CD8-positive, alpha-beta memory T cell (primary cell): Measurements from ENCODE around the gene MGAT4C. TPM values are rescaled to one million over a fixed set of nuclear protein-coding genes. Genes with fewer than 3 reads are reported as not detected.

ENCODE experiments used
- CTCF ChIA-PET: fragments of 350-600 bp; sonication (Branson Sonifier 250); formaldehyde crosslinking; loops from one replicate; lab custom pipeline; 2021; ENCODE audit warnings: antibody characterized with exemption; lab: Charles Lee
- POLR2A ChIA-PET: fragments of 350-600 bp; sonication (Branson Sonifier 250); formaldehyde crosslinking; loops from one replicate; lab custom pipeline; 2021; ENCODE audit warnings: antibody characterized with exemption; lab: Charles Lee
- DNase-seq, 5 donors: peaks; one replicate each; pipeline versions ENCODE4 v3.0.0 to v3.0.0-alpha.2; 2020 to 2022; ENCODE audit warnings: mixed read lengths in 1 of 5
- H3K27ac ChIP-seq: one replicate; pipeline ENCODE4 v1.7.0; 2013; ENCODE audit warnings: low read depth, mild to moderate bottlenecking, low read length, moderate library complexity
- H3K27me3 ChIP-seq: 2 replicates; pipeline ENCODE4 v1.7.0; 2013; ENCODE audit warnings: low read length, mild to moderate bottlenecking; ENCODE audit not compliant: insufficient read depth, poor library complexity, severe bottlenecking
- H3K36me3 ChIP-seq: 2 replicates; pipeline ENCODE4 v1.7.0; 2013; ENCODE audit warnings: mild to moderate bottlenecking, low read length, moderate library complexity; ENCODE audit not compliant: insufficient read depth
- H3K4me1 ChIP-seq: 2 replicates; pipeline ENCODE4 v1.7.0; 2013; ENCODE audit warnings: mild to moderate bottlenecking, low read length, moderate library complexity; ENCODE audit not compliant: insufficient read depth
- H3K4me3 ChIP-seq: 2 replicates; pipeline ENCODE4 v1.7.0; 2013; ENCODE audit warnings: mild to moderate bottlenecking, low read length
- H3K9me3 ChIP-seq: 2 replicates; pipeline ENCODE4 v1.7.0; 2013; ENCODE audit warnings: mild to moderate bottlenecking, low read length
- H3K27ac Mint-ChIP-seq, 8 donors: one replicate each; pipeline ENCODE4 v1.8.0; 2020 to 2021; ENCODE audit warnings: mixed read lengths in 8 of 8, mild to moderate bottlenecking in 6 of 8, inconsistent platforms in 3 of 8, moderate library complexity in 3 of 8
- H3K27me3 Mint-ChIP-seq, 2 donors: one replicate each; pipeline ENCODE4 v1.8.0; 2020 to 2021; ENCODE audit warnings: mixed read lengths in 2 of 2, mild to moderate bottlenecking in 1 of 2, moderate library complexity in 1 of 2
- H3K36me3 Mint-ChIP-seq, 3 donors: one replicate each; pipeline ENCODE4 v1.8.0; 2020 to 2021; ENCODE audit warnings: mixed read lengths in 3 of 3, inconsistent platforms in 1 of 3, mild to moderate bottlenecking in 1 of 3
- H3K4me1 Mint-ChIP-seq, 3 donors: one replicate each; pipeline ENCODE4 v1.8.0; 2020 to 2021; ENCODE audit warnings: mixed read lengths in 3 of 3, inconsistent platforms in 1 of 3, mild to moderate bottlenecking in 1 of 3
- H3K4me3 Mint-ChIP-seq, 7 donors: one replicate each; pipeline ENCODE4 v1.8.0; 2020 to 2021; ENCODE audit warnings: mixed read lengths in 7 of 7, mild to moderate bottlenecking in 6 of 7, moderate library complexity in 4 of 7, inconsistent platforms in 2 of 7
- H3K9me3 Mint-ChIP-seq, 5 donors: one replicate each; pipeline ENCODE4 v1.8.0; 2020 to 2022; ENCODE audit warnings: mixed read lengths in 5 of 5, mild to moderate bottlenecking in 3 of 5, moderate library complexity in 2 of 5, inconsistent platforms in 1 of 5
- polyA plus RNA-seq: library from polyadenylated mRNA; unstranded; fragments of 300-500 nt; fragmentation: Illumina TruSeq; gene quantifications from one replicate; pipeline ENCODE4 v1.2.3, GENCODE V29; 2021
- total RNA-seq, 2 experiments: library from RNA; stranded (reverse); gene quantifications; one replicate each; pipeline ENCODE4 v1.2.3, GENCODE V29; 2021

The MGAT4C gene
- total and polyA plus RNA-seq, 3 experiments from 2014 or later: not detected

DNA sequence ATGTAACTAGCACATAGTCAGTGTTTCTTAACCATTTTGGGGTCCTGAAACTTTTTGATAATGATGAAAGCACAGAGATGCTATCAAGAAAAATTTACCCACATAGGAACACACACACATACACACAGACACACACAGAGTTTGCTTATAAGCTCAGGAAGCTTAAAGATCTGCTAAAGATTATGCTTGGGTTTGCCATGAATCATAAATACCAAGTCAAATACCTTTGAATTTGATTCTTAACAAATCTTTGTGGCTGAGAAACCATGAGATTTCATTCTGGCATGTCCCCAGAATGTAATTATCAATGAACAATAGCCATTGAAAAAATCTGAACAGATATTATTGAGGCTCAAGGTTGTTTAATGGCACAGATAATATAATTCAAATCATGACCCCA is 292.9 kb downstream of the MGAT4C start:
- no peak overlapping the region for H3K4me3 ChIP-seq
- Mint-ChIP-seq H3K36me3 (no peaks in the 10 kb centered on the region), H3K27ac (no peak overlapping the region), H3K4me3 (no peak overlapping the region), H3K9me3 (peaks cover 0 to 10% (median 2%) of the 10 kb centered on the region in 5 donors), H3K4me1 (no peaks in the 10 kb centered on the region), H3K27me3 (no peaks in the 10 kb centered on the region)
- no peaks in the 10 kb centered on the region for H3K27me3 ChIP-seq
- H3K36me3 ChIP-seq: no peaks in the 10 kb centered on the region
- POLR2A ChIA-PET: no interaction called here
- DNase-seq: no peak
- CTCF ChIA-PET: no interaction called here
- no peak overlapping the region for H3K27ac ChIP-seq
- no peaks in the 10 kb centered on the region for H3K9me3 ChIP-seq
- no peaks in the 10 kb centered on the region for H3K4me1 ChIP-seq

DNA sequence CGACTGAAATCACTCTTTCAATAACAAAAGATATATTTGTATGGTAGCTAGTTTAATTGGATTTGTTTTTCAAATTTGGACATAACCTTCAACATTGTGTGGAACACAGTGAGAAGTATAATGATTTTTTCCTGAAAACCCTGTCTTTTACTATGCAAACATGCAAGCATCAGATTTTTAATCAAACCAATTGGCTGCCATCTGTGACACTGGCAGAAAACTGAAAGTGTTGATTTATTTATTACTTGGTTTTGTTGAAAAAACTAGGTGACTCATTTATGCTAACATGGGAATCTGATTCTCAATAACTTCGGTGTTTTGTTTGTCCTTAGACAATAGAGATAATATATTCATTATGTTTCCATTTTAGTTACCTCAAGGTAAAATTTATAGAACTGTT is 300.1 kb downstream of the MGAT4C start:
- Mint-ChIP-seq H3K9me3 (peaks cover 0 to 13% (median 2%) of the 10 kb centered on the region in 5 donors), H3K27me3 (no peaks in the 10 kb centered on the region), H3K27ac (no peak overlapping the region), H3K36me3 (no peaks in the 10 kb centered on the region), H3K4me1 (no peaks in the 10 kb centered on the region), H3K4me3 (no peak overlapping the region)
- Histone ChIP-seq H3K4me1 (no peaks in the 10 kb centered on the region), H3K9me3 (no peaks in the 10 kb centered on the region), H3K27me3 (no peaks in the 10 kb centered on the region), H3K36me3 (no peaks in the 10 kb centered on the region), H3K4me3 (no peak overlapping the region), H3K27ac (no peak overlapping the region)
- DNase-seq: no peak
- ChIA-PET CTCF (no interaction called here), POLR2A (no interaction called here)

DNA sequence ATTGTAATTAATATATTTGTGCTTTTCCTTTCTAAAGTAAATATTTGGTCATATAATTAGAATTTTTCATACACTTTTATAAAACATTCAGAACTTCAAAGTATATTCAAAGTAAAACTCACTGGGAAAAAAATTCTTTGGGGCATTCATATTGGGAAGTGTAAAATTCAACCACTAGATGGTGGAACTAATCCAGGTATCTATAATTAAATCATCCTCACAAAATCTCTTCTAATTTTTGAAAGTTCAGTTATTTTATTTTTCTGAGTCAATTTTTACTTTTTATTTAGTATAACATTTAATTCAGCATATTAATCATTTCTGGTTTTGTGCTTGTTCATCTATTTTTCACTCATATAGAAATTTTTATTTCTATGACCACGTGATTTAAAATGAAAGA is 301.1 kb downstream of the MGAT4C start:
- H3K36me3 Mint-ChIP-seq: no peaks in the 10 kb centered on the region
- no peaks in the 10 kb centered on the region for H3K27me3 ChIP-seq

DNA sequence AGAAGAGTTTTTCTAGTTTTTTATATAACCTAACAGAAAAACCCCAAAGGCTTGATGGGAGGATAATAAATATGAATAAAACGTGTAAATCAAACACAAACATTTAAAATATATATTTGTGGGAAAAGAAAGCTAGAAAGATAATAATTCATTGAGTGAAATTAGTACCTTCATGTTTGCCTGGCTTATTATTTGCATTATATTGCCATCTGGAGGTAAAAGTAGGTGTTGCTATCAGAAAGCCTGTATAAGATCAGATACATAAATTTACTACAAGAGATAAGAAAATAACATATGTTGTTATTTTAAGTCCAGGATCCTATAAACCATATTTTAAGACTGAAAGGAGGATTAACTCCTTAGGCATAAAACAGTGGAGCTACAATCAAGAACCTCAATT is 304.4 kb downstream of the MGAT4C start:
- no peak overlapping the region for H3K4me3 ChIP-seq
- H3K9me3 ChIP-seq: no peaks in the 10 kb centered on the region
- H3K27me3 ChIP-seq: no peaks in the 10 kb centered on the region
- no peak for DNase-seq
- H3K9me3 Mint-ChIP-seq: peaks cover 0 to 7% (median 2%) of the 10 kb centered on the region in 5 donors
- H3K36me3 ChIP-seq: no peaks in the 10 kb centered on the region
- H3K4me1 Mint-ChIP-seq: no peaks in the 10 kb centered on the region
- ChIA-PET POLR2A (no interaction called here), CTCF (no interaction called here)
- H3K27ac ChIP-seq: no peak overlapping the region
- no peak overlapping the region for H3K27ac Mint-ChIP-seq
- no peak overlapping the region for H3K4me3 Mint-ChIP-seq
- no peaks in the 10 kb centered on the region for H3K4me1 ChIP-seq
- H3K27me3 Mint-ChIP-seq: no peaks in the 10 kb centered on the region
- H3K36me3 Mint-ChIP-seq: no peaks in the 10 kb centered on the region

More for the DNA sequence above, 301.1 kb downstream of the MGAT4C start:
- H3K4me1 Mint-ChIP-seq: no peaks in the 10 kb centered on the region
- H3K27ac Mint-ChIP-seq: no peak overlapping the region
- H3K27ac ChIP-seq: no peak overlapping the region
- no peak overlapping the region for H3K4me3 ChIP-seq
- peaks cover 0 to 10% (median 2%) of the 10 kb centered on the region in 5 donors for H3K9me3 Mint-ChIP-seq
- no peak for DNase-seq
- H3K4me3 Mint-ChIP-seq: no peak overlapping the region
- no peaks in the 10 kb centered on the region for H3K9me3 ChIP-seq
- H3K4me1 ChIP-seq: no peaks in the 10 kb centered on the region
- H3K36me3 ChIP-seq: no peaks in the 10 kb centered on the region
- POLR2A ChIA-PET: no interaction called here
- CTCF ChIA-PET: no interaction called here
- H3K27me3 Mint-ChIP-seq: no peaks in the 10 kb centered on the region

DNA sequence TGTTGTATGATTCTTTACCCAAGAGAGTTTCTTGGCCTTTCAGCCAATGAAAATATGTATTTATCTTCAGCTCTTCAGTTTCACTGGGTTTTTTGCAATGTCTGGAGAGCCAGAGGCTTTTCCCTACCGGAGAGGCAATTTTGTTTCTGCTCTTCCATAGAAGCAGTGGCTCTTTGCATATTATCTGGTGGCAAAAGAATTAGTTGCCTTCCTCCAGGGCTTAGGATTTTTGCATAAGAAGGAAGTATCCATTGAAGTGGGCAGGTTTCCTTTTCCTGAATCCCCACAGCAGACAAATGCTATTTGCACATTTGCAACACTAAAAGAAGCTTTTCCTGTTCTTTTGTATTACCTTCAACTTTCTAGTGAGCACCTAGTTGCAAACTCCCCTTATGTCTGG is 306.9 kb downstream of the MGAT4C start:
- no peak overlapping the region for H3K27ac ChIP-seq
- POLR2A ChIA-PET: no interaction called here

DNA sequence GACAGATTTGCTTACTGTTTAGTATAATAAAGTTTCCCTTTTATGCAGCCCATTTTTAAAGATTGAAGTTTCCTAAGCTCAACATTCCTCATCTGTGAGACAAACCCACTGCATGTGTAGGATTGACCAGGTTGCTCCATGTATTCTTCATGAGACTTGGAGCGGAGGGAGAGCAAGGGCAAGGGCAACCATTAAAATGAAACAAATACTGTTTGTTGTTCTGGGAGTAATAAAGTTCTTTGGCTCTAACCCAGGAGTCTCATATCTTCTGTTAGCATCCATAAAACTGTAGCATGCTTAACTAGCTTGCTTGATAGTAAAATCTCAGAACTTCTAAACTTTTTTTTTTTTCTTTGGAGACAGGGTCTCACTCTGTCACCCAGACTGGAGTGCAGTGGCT is 307.9 kb downstream of the MGAT4C start:
- no peak overlapping the region for H3K27ac Mint-ChIP-seq
- Histone ChIP-seq H3K4me1 (no peaks in the 10 kb centered on the region), H3K9me3 (no peaks in the 10 kb centered on the region), H3K27me3 (no peaks in the 10 kb centered on the region), H3K27ac (no peak overlapping the region), H3K4me3 (no peak overlapping the region), H3K36me3 (no peaks in the 10 kb centered on the region)
- CTCF ChIA-PET: no interaction called here
- H3K4me3 Mint-ChIP-seq: no peak overlapping the region
- no peaks in the 10 kb centered on the region for H3K4me1 Mint-ChIP-seq
- DNase-seq: no peak
- POLR2A ChIA-PET: no interaction called here
- H3K27me3 Mint-ChIP-seq: no peaks in the 10 kb centered on the region
- H3K9me3 Mint-ChIP-seq: peaks cover 0 to 10% (median 7%) of the 10 kb centered on the region in 5 donors
- no peaks in the 10 kb centered on the region for H3K36me3 Mint-ChIP-seq

More for the DNA sequence above, 306.9 kb downstream of the MGAT4C start:
- H3K36me3 ChIP-seq: no peaks in the 10 kb centered on the region
- H3K4me3 Mint-ChIP-seq: no peak overlapping the region
- no peaks in the 10 kb centered on the region for H3K4me1 Mint-ChIP-seq
- H3K27me3 Mint-ChIP-seq: no peaks in the 10 kb centered on the region
- H3K27ac Mint-ChIP-seq: no peak overlapping the region
- no peaks in the 10 kb centered on the region for H3K9me3 ChIP-seq
- H3K36me3 Mint-ChIP-seq: no peaks in the 10 kb centered on the region
- DNase-seq: no peak
- H3K4me3 ChIP-seq: no peak overlapping the region
- CTCF ChIA-PET: no interaction called here
- no peaks in the 10 kb centered on the region for H3K27me3 ChIP-seq
- no peaks in the 10 kb centered on the region for H3K4me1 ChIP-seq
- peaks cover 1 to 9% (median 6%) of the 10 kb centered on the region in 5 donors for H3K9me3 Mint-ChIP-seq

DNA sequence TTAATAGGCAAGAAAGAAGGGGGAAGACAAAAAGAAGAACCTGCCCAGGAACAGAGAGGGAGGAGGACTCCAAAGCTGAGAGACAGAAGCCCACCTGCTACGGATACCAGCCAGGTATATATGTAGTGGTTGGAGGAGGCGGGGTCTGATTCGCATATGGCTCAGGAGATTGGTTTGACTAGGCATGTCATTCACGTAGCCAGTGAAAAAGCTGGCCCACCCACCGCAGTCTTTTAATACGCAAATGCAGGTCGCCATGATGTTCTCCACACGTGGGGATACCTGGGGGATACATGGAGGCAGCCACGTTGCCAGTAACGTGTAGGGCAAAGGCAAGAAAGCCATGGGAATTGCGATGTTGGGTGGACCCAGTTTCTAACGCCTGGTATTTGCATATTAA is 308.9 kb downstream of the MGAT4C start:
- no peak overlapping the region for H3K27ac ChIP-seq
- no peaks in the 10 kb centered on the region for H3K27me3 ChIP-seq
- H3K36me3 ChIP-seq: no peaks in the 10 kb centered on the region
- Mint-ChIP-seq H3K9me3 (peaks cover 0 to 10% (median 7%) of the 10 kb centered on the region in 5 donors), H3K36me3 (no peaks in the 10 kb centered on the region), H3K4me3 (no peak overlapping the region), H3K27me3 (no peaks in the 10 kb centered on the region), H3K4me1 (no peaks in the 10 kb centered on the region), H3K27ac (no peak overlapping the region)
- no peaks in the 10 kb centered on the region for H3K9me3 ChIP-seq
- ChIA-PET CTCF (no interaction called here), POLR2A (no interaction called here)
- no peak for DNase-seq
- no peaks in the 10 kb centered on the region for H3K4me1 ChIP-seq
- H3K4me3 ChIP-seq: no peak overlapping the region

DNA sequence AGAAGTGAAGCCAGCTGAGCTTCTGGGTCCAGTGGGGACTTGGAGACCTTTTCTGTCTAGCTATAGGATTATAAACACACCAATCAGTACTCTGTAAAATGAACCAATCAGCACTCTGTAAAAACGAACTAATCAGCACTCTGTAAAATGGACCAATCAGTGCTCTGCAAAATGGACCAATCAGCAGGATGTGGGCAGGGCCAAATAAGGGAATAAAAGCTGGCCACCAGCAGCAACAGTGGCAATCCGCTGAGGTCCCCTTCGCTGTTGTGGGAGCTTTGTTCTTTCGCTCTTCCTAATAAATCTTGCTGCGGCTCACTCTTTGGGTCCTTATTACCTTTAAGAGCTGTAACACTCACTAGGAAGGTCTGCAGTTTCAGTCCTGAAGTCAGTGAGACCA is 309.8 kb downstream of the MGAT4C start:
- Histone ChIP-seq H3K27ac (no peak overlapping the region), H3K9me3 (no peaks in the 10 kb centered on the region), H3K36me3 (no peaks in the 10 kb centered on the region), H3K4me3 (no peak overlapping the region), H3K27me3 (no peaks in the 10 kb centered on the region), H3K4me1 (no peaks in the 10 kb centered on the region)
- Mint-ChIP-seq H3K4me1 (no peaks in the 10 kb centered on the region), H3K4me3 (no peak overlapping the region), H3K27me3 (no peaks in the 10 kb centered on the region), H3K9me3 (peaks cover 0 to 12% (median 7%) of the 10 kb centered on the region in 5 donors), H3K27ac (no peak overlapping the region), H3K36me3 (no peaks in the 10 kb centered on the region)
- DNase-seq: no peak
- ChIA-PET POLR2A (no interaction called here), CTCF (no interaction called here)

DNA sequence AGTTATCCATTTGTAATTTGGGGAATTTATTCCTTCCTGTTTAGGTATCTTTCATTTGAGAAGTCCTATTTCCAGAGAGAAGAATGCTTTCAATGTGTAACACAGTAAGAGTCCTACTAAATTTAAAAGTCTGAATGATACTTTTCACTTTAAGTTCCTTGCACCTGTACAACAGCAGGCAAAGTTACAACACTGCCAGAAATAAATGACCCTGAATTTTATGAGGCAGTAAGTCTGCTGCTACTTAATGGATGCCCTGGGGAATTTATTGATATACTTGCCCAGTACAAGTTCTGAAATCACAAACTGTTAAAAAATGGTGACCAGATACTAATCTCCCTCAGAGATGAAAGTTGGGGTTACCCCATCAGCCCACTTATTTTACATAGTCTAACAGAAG is 329.0 kb downstream of the MGAT4C start:
- Mint-ChIP-seq H3K27me3 (no peaks in the 10 kb centered on the region), H3K36me3 (no peaks in the 10 kb centered on the region), H3K4me3 (no peak overlapping the region), H3K9me3 (peaks cover 0 to 5% (median 3%) of the 10 kb centered on the region in 5 donors), H3K27ac (no peak overlapping the region), H3K4me1 (no peaks in the 10 kb centered on the region)
- no peak for DNase-seq
- H3K4me1 ChIP-seq: no peaks in the 10 kb centered on the region
- CTCF ChIA-PET: no interaction called here
- no peak overlapping the region for H3K4me3 ChIP-seq
- no peaks in the 10 kb centered on the region for H3K36me3 ChIP-seq
- H3K27ac ChIP-seq: no peak overlapping the region
- H3K27me3 ChIP-seq: no peaks in the 10 kb centered on the region
- POLR2A ChIA-PET: no interaction called here
- no peaks in the 10 kb centered on the region for H3K9me3 ChIP-seq
